Activated CD8-positive, alpha-beta memory T cell treated with anti-CD3 and anti-CD28 coated beads, Interleukin-2, amount 10 ng/mL, durations not matched to agents 7 days and 5 days (primary cell): ENCODE measurements around the gene FOXC1. TPM values are rescaled to one million over a fixed set of nuclear protein-coding genes. Genes with fewer than 3 reads are reported as not detected.

Experiments
- ATAC-seq: fragments of 150-1000 bp; cut with Tn5 transposase; one replicate; pipeline ENCODE4 v1.10.0; 2021; ENCODE audit warnings: moderate library complexity
- CTCF ChIA-PET: fragments of 350-600 bp; sonication (Branson Sonifier 250); formaldehyde crosslinking; loops from one replicate; lab custom pipeline; 2021; ENCODE audit warnings: antibody characterized with exemption; lab: Charles Lee
- DNase-seq: peaks from one replicate; pipeline ENCODE4 v3.0.0-alpha.2; 2020
- H3K27ac Mint-ChIP-seq: one replicate; pipeline ENCODE4 v1.8.0; 2021; ENCODE audit warnings: mild to moderate bottlenecking, mixed read lengths
- H3K27me3 Mint-ChIP-seq: one replicate; pipeline ENCODE4 v1.8.0; 2021; ENCODE audit warnings: mixed read lengths
- H3K36me3 Mint-ChIP-seq: one replicate; pipeline ENCODE4 v1.8.0; 2021; ENCODE audit warnings: mild to moderate bottlenecking, mixed read lengths
- H3K4me1 Mint-ChIP-seq: one replicate; pipeline ENCODE4 v1.8.0; 2021; ENCODE audit warnings: mixed read lengths
- H3K4me3 Mint-ChIP-seq: one replicate; pipeline ENCODE4 v1.8.0; 2021; ENCODE audit warnings: mild to moderate bottlenecking, moderate library complexity, mixed read lengths
- H3K9me3 Mint-ChIP-seq: one replicate; pipeline ENCODE4 v1.8.0; 2022; ENCODE audit warnings: low read depth, mixed read lengths
- total RNA-seq, 2 experiments: library from RNA; stranded (reverse); gene quantifications; one replicate each; pipeline ENCODE4 v1.2.3, GENCODE V29; 2021

Gene FOXC1
- total RNA-seq, 2 experiments from 2014 or later, result 0.26 TPM; not detected in 1

GRCh38 chr6:1620504-1621069, 10.9 kb downstream of the FOXC1 start:
- CTCF ChIA-PET, result interaction anchor here (0.8 kb wide), 1 partner anchor 9 kb away, joined by 3 read pairs; no protein-coding TSS in a partner anchor
- Mint-ChIP-seq H3K27me3 (peaks cover 74% of the 10 kb centered on the region), H3K36me3 (peaks cover 4% of the 10 kb centered on the region), H3K9me3 (no peaks in the 10 kb centered on the region), H3K4me3 (no peak overlapping the region), H3K4me1 (peaks cover 9% of the 10 kb centered on the region), H3K27ac (no peak overlapping the region)
- DNase-seq, result no peak
- no peak for ATAC-seq

GRCh38 chr6:1621070-1621701, 11.5 kb downstream of the FOXC1 start:
- peaks cover 74% of the 10 kb centered on the region for H3K27me3 Mint-ChIP-seq

GRCh38 chr6:1622220-1622850, 12.6 kb downstream of the FOXC1 start:
- Mint-ChIP-seq H3K36me3 (peaks cover 4% of the 10 kb centered on the region), H3K27ac (no peak overlapping the region), H3K4me3 (no peak overlapping the region), H3K27me3 (peaks cover 75% of the 10 kb centered on the region), H3K4me1 (peaks cover 9% of the 10 kb centered on the region), H3K9me3 (no peaks in the 10 kb centered on the region)
- CTCF ChIA-PET, result no interaction called here
- ATAC-seq, result no peak
- no peak for DNase-seq

More at GRCh38 chr6:1621070-1621701, 11.5 kb downstream of the FOXC1 start:
- peaks cover 9% of the 10 kb centered on the region for H3K4me1 Mint-ChIP-seq
- peaks cover 4% of the 10 kb centered on the region for H3K36me3 Mint-ChIP-seq
- no peak overlapping the region for H3K27ac Mint-ChIP-seq
- H3K4me3 Mint-ChIP-seq, result no peak overlapping the region
- ATAC-seq (no peak), DNase-seq (no peak)
- H3K9me3 Mint-ChIP-seq, result no peaks in the 10 kb centered on the region
- CTCF ChIA-PET, result interaction anchor here (0.8 kb wide), 1 partner anchor 9 kb away, joined by 3 read pairs; no protein-coding TSS in a partner anchor

- ATAC-seq, result no peak
- Mint-ChIP-seq H3K4me1 (peaks cover 9% of the 10 kb centered on the region), H3K9me3 (no peaks in the 10 kb centered on the region), H3K27me3 (peaks cover 75% of the 10 kb centered on the region), H3K4me3 (peak overlapping the region; percentile 22), H3K36me3 (peaks cover 4% of the 10 kb centered on the region), H3K27ac (no peak overlapping the region)
- DNase-seq, result no peak
- CTCF ChIA-PET, result interaction anchor here (1.3 to 1.6 kb wide), 2 partner anchors 15 to 20 kb away, joined by 3 to 4 read pairs; no protein-coding TSS in a partner anchor
Observed at GRCh38 chr6:1622851-1623768, 13.4 kb downstream of the FOXC1 start.

GRCh38 chr6:1623769-1624057, 14.0 kb downstream of the FOXC1 start:
- Mint-ChIP-seq H3K4me3 (peak overlapping the region; percentile 22), H3K36me3 (peaks cover 4% of the 10 kb centered on the region), H3K4me1 (peaks cover 9% of the 10 kb centered on the region), H3K27ac (no peak overlapping the region), H3K27me3 (peaks cover 75% of the 10 kb centered on the region), H3K9me3 (no peaks in the 10 kb centered on the region)
- ATAC-seq (no peak), DNase-seq (no peak)
- CTCF ChIA-PET, result interaction anchor here (1.0 to 1.6 kb wide), 5 partner anchors 8 to 566 kb away, joined by 3 to 7 read pairs (median 4); no protein-coding TSS in a partner anchor

GRCh38 chr6:1624058-1624850, 14.5 kb downstream of the FOXC1 start:
- Mint-ChIP-seq H3K9me3 (no peaks in the 10 kb centered on the region), H3K4me3 (peak overlapping the region; percentile 35)
- peak; percentile 51 for DNase-seq

GRCh38 chr6:1624851-1625781, 15.4 kb downstream of the FOXC1 start:
- CTCF ChIA-PET, result interaction anchor here (1.0 to 1.6 kb wide), 5 partner anchors 10 to 565 kb away, joined by 3 to 7 read pairs (median 4); no protein-coding TSS in a partner anchor
- peak overlapping the region; percentile 60 for H3K4me3 Mint-ChIP-seq
- no peaks in the 10 kb centered on the region for H3K9me3 Mint-ChIP-seq
- DNase-seq (no peak), ATAC-seq (no peak)
- H3K27me3 Mint-ChIP-seq, result peaks cover 71% of the 10 kb centered on the region
- peaks cover 4% of the 10 kb centered on the region for H3K36me3 Mint-ChIP-seq
- H3K4me1 Mint-ChIP-seq, result peaks cover 9% of the 10 kb centered on the region
- no peak overlapping the region for H3K27ac Mint-ChIP-seq

More at GRCh38 chr6:1624058-1624850, 14.5 kb downstream of the FOXC1 start:
- Mint-ChIP-seq H3K4me1 (peaks cover 9% of the 10 kb centered on the region), H3K36me3 (peaks cover 4% of the 10 kb centered on the region), H3K27me3 (peaks cover 75% of the 10 kb centered on the region), H3K27ac (no peak overlapping the region)
- CTCF ChIA-PET, result interaction anchor here (1.0 to 1.6 kb wide), 5 partner anchors 9 to 566 kb away, joined by 3 to 7 read pairs (median 4); no protein-coding TSS in a partner anchor
- ATAC-seq, result peak; percentile 64

- no peak for ATAC-seq
- Mint-ChIP-seq H3K27me3 (peaks cover 69% of the 10 kb centered on the region), H3K9me3 (no peaks in the 10 kb centered on the region), H3K27ac (no peak overlapping the region), H3K4me1 (peaks cover 9% of the 10 kb centered on the region), H3K4me3 (peak overlapping the region; percentile 60), H3K36me3 (peaks cover 4% of the 10 kb centered on the region)
- DNase-seq, result no peak
- CTCF ChIA-PET, result interaction anchor here (0.5 to 0.8 kb wide), 2 partner anchors 29 to 1836 kb away, joined by 3 read pairs; no protein-coding TSS in a partner anchor
Observed at GRCh38 chr6:1625794-1626435, 16.2 kb downstream of the FOXC1 start.

- CTCF ChIA-PET, result interaction anchor here (0.5 to 0.8 kb wide), 2 partner anchors 29 to 1835 kb away, joined by 3 read pairs; no protein-coding TSS in a partner anchor
- peaks cover 9% of the 10 kb centered on the region for H3K4me1 Mint-ChIP-seq
- DNase-seq, result no peak
- no peak overlapping the region for H3K27ac Mint-ChIP-seq
- no peaks in the 10 kb centered on the region for H3K9me3 Mint-ChIP-seq
- no peak overlapping the region for H3K4me3 Mint-ChIP-seq
- H3K36me3 Mint-ChIP-seq, result peaks cover 4% of the 10 kb centered on the region
- no peak for ATAC-seq
- peaks cover 64% of the 10 kb centered on the region for H3K27me3 Mint-ChIP-seq
Observed at GRCh38 chr6:1626481-1626880, 16.8 kb downstream of the FOXC1 start.

GRCh38 chr6:1627827-1628560, 18.3 kb downstream of the FOXC1 start:
- CTCF ChIA-PET, result interaction anchor here (0.6 to 1.3 kb wide), 4 partner anchors 31 to 1007 kb away, joined by 3 read pairs; no protein-coding TSS in a partner anchor
- H3K27me3 Mint-ChIP-seq, result peaks cover 54% of the 10 kb centered on the region
- DNase-seq, result no peak
- no peak for ATAC-seq
- no peaks in the 10 kb centered on the region for H3K9me3 Mint-ChIP-seq
- peaks cover 9% of the 10 kb centered on the region for H3K4me1 Mint-ChIP-seq
- peaks cover 1% of the 10 kb centered on the region for H3K36me3 Mint-ChIP-seq
- no peak overlapping the region for H3K27ac Mint-ChIP-seq
- H3K4me3 Mint-ChIP-seq, result no peak overlapping the region
